Ishikawa (cell line): ENCODE data around the gene MAMSTR.

Experiments
- CEBPB ChIP-seq: IDR thresholded peaks from 2 replicates; pipeline ENCODE4 v1.6.1; 2012
- EGR1 ChIP-seq: IDR thresholded peaks from 2 replicates; pipeline ENCODE4 v1.6.1; 2012
- NFIC ChIP-seq: IDR thresholded peaks from 2 replicates; pipeline ENCODE4 v1.6.1; 2012
- YY1 ChIP-seq: IDR thresholded peaks from 2 replicates; pipeline ENCODE4 v1.6.1; 2012; ENCODE audit warnings: low read depth
- TF ChIP-seq, protein P1 (sequence below): IDR thresholded peaks from 2 replicates; pipeline ENCODE4 v1.6.1; 2012

DNA sequence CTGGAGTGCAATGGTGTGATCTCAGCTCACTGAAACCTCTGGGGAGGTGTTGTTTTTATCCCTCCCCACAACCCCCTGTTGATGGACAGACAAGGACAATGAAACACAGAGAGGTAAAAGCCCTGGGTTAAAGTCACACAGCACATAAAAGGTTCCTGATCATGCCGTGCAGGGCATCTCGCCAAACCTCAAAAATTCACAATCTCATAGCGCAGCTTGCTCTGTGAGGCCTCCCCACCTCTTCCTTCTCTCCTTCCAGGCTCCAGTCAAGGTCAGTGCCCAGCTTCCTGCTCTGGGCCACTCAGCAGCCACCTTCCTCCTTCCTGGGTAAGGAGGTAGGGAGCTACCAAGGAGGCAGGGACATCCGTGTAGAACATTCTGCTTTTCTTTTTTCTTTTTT is 21.5 kb downstream of the MAMSTR start:
- TF ChIP-seq CEBPB = no peak
- TF ChIP-seq, protein P1, sequence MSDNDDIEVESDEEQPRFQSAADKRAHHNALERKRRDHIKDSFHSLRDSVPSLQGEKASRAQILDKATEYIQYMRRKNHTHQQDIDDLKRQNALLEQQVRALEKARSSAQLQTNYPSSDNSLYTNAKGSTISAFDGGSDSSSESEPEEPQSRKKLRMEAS = no peak
- TF ChIP-seq YY1 = no peak
- TF ChIP-seq NFIC = peak; percentile 51
- no peak for TF ChIP-seq EGR1
